HG02763 (cell line): ENCODE data around the gene FKRP.
A peak's percentile ranks its signal among the peaks of the same experiment; 100 is the strongest.
"Not testable (repeated sequence)": the region's sequence is repeated elsewhere in the genome, so short reads cannot be mapped to it uniquely, and the experiment has no call there.

Experiments
- ATAC-seq: cut with Tn5 transposase; IDR thresholded peaks from one replicate; pipeline ENCODE4 v1.9.1; 2021; ENCODE audit warnings: mild to moderate bottlenecking, moderate library complexity; ENCODE audit not compliant: unreplicated experiment

FKRP gene

GRCh38 chr19:46784262-46785053 is 38.6 kb downstream of the FKRP start:
- no peak for ATAC-seq

DNA sequence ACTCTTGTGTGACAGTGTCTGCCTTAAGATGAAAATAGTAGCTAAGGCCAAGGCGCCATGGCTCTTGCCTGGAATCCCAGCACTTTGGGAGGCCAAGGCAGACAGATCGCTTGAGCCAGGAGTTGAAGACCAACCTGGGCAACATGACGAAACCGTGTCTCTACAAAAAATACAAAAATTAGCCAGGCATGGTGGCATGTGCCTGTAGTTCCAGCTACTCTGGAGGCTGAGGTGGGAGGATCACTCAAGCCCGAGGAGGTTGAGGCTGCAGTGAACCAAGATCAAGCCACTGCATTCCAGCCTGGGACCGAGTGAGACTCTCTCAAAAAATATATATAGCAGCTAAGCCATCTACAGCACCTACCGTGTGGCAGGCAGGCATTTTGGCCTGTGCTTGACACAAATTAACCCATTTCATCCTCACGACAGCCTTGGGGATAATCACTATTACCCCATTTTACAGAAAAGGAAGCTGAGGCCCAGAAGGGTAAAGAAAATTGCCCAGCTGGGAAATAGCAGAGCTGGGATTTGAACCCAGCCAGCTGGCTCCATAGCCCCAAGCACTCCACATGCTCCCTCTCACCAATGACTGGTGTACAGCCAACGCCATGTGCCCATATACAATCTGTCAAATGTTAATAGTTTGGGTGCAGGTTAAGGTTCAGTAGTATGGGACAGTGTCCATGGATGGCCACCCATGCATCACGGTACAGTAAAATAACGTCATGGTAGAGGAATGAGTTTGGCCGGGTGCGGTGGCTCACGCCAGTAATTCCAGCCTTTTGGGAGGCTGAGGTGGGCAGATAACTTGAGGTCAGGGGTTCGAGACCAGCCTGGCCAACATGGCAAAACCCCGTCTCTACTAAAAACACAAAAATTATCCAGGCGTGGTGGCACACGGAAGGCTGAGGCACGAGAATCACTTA is 39.5 kb downstream of the FKRP start:
- ATAC-seq = no peak

GRCh38 chr19:46785980-46786235 is 40.1 kb downstream of the FKRP start:
- ATAC-seq = no peak

DNA sequence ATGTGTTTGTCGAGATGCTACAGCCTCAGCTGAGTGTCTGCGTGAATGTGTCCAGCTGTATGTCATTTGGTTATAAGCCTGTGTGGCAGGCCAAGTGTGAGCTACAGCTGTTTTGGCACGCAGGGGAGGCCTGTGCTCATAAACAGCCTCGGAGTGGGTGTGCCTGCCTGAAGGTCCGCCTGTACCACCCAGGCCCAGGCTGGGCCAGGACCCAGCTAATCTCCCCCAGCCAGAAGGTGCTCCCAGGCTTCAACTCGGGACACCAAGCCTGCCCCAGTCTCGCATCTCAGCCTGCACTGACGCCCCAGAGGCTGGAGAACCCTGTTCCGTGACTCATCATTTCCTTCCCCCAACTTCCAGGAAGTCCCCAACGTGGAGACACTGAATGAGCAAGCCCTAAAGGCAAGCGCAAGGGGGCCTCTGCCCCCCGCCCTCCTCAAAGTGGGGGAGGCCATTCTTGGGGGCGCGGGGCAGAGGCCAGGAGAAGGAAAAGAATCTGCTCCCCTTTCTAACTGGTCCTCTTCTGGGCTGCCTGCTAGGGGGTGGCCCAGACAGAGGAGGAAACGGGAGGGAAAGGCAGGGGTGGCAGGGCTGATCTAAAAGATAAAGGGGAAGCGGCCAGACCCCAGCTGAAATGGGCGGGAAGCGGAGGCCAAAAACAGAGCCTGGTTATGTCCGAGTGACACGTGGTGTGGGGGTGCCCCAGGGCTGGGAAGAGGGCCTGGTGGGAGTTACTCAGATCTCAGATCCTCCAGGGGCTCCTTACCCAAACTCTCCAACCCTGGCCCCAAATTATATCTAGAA is 40.6 kb downstream of the FKRP start:
- ATAC-seq = peak; percentile 33

DNA sequence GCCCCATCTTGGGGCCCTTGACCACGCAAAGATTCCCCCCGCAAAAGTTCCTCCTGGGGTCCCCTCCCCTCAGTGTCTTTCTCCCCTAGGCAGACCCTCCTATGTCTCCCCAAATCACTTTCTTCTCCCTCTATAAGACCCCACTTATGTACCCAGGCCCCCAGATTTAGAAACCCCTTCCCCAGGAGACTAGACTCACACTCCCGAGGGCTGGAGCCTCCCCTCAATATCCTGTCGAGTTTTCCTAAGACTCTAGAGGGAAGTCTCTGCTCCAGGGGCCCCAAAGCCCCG is 41.1 kb downstream of the FKRP start:
- ATAC-seq = no peak

- ATAC-seq = no peak
Observed at GRCh38 chr19:46787331-46788261, 41.7 kb downstream of the FKRP start.

DNA sequence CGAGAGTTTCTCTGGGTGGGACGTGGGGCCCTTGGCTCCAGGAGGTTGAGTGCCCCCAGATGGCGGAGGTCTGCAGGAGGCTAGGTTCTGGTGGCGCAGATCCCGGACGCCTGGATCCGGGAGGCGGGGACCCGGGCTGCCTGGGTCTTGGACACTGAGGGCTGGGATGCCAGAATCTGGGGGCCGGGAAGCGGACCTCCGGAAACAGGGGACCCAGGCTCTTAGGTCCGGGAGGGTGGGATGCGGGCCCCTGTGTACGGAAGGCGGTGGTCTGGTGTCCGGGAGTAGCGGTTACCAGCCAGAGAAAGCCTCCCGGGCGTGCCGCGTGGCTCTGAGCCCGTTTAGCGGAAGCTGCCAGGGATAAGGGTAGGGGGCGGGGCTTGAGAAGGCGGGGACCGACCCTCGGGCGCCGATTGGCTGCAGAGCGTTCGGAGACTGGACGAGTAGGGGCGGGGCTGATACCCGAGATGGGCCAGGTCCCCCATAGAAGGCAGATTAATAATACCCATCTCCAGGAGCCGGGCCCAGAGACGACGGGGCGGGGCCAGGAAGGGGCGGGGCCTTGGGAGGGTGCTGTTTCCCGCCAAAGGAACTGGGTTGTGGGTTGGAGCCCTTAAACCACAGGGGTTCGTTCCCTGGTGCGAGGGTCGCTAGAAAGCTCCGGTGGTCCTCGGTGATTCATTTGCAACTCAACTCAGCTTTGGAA is 42.6 kb downstream of the FKRP start, which contains the start of gene SLC1A5:
TSS of gene SLC1A5 (minus strand) at position 333 of the 706 bp plus-strand sequence. CDS start 629 bp downstream, outside the sequence.
- peak; percentile 57 for ATAC-seq

- no peak for ATAC-seq
Observed at GRCh38 chr19:46788968-46789338, 43.1 kb downstream of the FKRP start.

GRCh38 chr19:46789371-46789770 is 43.5 kb downstream of the FKRP start:
- ATAC-seq = no peak

DNA sequence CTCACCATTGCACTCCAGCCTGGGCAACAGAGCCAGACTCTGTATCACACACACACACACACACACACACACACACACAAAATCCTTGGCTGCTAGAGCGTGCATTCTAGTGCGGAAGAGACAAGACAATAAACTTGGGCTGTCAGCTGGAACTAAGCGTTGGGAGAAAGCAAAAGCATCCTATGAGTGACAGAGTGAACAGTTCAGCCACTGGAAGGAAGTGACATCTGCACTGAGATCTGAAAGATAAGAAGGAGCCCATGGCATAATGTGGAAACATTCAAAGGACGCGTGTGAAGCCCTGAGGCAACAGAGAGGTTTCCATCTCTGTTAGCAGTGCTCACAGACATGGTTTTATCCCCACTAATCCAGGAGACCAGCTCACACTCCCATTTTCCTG is 46.1 kb downstream of the FKRP start:
- no peak for ATAC-seq

DNA sequence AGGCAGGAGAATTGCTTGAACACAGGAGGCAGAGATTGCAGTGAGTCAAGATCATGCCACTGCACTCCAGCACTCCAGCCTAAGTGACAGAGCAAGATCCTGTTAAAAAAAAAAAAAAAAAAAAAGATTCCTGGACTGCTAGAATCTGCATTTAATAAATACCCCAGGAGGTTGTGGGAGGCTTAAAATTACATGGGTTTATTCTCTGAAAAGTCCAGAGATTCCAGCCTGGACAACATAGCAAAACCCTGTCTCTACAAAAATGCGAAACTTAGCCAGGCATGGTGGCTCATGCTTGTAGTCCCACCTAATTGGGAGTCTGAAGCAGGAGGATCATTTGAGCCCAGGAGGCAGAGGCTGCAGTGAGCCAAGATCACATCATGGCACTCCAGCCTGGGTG is 52.0 kb downstream of the FKRP start:
- ATAC-seq = no peak

DNA sequence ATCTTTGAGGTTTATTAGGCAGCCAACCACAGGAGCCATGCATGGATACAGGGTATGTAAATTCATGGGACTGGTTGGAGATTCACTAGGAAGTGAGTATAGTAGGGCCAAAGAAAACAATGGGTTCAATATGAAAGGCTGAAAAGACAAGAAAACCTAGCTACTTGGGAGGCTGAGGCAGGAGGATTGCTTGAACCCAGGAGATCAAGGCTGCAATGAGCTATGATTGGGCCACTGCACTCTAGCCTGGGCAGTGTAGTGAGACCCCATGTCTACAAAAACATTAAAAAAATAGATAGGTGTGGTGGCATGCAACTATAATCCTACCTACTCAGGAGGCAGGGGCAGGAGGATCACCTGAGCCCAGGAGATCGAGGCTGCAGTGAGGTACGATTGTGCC is 52.9 kb downstream of the FKRP start:
- ATAC-seq = no peak

- no peak for ATAC-seq
Observed at GRCh38 chr19:46802152-46802551, 56.3 kb downstream of the FKRP start.

DNA sequence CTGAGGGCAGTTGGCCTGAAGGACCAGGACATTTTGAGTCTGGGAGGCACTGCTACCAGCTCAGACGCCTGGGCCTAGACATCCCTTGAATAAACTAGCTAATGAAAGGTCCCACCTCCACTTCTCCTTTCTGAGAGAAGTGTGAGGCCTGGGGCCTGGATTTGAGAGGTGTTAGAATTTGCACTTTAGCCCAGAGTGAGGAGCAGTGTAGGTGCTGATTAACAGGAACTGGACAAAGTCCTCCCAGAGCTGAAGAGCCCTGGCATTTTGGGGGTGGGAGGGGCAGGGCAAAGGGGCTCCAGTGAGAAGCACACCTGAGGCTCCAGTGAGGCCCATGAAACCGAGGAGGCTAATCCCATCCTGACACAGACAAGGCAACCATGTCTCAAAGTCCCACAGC is 57.7 kb downstream of the FKRP start:
- ATAC-seq = no peak

DNA sequence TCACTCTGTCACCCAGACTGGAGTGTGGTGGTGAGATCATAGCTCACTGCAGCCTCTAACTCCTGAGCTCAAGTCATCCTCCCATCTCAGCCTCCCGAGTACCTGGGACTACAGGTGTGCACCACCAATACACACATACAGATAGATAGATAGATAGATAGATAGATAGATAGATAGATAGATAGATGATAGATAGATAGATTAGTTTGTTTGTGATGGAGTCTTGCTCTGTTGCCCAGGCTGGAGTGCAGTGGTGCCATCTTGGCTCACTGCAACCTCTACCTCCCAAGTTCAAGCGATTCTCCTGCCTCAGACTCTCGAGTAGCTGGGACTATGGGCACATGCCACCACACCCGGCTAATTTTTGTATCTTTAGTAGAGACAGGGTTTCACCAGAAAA is 58.6 kb downstream of the FKRP start:
- not testable (repeated sequence) for ATAC-seq

GRCh38 chr19:46806656-46807055 is 60.8 kb downstream of the FKRP start:
- ATAC-seq = no peak
